GM19463 (cell line): ENCODE data around the gene ANO9.

Source experiments
- ATAC-seq: cut with Tn5 transposase; IDR thresholded peaks from one replicate; pipeline ENCODE4 v1.9.1; 2021; ENCODE audit warnings: mild to moderate bottlenecking, moderate library complexity; ENCODE audit not compliant: unreplicated experiment

Gene ANO9

DNA sequence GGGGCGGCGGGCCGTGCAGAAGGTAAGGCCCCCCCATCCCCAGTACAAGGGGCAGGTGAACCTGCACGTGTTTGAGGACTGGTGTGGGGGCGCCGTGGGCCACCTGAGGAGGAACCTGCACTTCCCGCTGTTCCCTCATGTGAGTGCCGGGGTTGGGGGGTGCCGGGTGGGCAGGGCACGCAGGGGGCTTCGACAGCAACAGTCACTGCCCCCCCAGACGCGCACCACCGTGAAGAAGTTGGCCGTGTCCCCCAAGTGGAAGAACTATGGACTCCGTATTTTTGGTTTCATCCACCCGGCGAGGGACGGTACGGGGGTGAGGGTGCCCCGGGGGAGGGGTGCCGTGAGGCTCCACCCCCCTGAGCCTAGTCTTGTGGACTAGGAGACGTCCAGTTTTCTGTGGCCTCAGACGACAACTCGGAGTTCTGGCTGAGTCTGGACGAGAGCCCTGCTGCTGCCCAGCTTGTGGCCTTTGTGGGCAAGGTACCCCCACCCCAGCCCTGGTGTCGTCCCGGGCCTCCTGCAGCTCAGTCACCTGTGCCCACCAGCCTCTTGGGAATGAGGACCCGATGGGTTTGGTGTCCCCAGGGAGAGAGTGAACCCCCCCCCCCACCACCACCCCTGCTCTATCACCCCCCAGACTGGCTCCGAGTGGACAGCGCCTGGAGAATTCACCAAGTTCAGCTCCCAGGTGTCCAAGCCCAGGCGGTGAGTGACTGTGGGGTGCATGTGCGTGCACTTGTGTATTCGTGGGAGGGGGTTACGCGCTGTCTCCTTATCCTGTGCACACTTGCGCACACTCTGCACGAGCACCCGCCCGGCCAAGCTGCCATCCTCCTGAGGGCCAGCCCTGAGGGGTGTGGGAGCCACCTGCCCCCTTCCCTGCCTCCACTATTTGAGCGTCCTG, 68.7 kb downstream of the ANO9 start:
- no peak for ATAC-seq

- no peak for ATAC-seq
Observed at GRCh38 chr11:371716-372590, 69.9 kb downstream of the ANO9 start.

DNA sequence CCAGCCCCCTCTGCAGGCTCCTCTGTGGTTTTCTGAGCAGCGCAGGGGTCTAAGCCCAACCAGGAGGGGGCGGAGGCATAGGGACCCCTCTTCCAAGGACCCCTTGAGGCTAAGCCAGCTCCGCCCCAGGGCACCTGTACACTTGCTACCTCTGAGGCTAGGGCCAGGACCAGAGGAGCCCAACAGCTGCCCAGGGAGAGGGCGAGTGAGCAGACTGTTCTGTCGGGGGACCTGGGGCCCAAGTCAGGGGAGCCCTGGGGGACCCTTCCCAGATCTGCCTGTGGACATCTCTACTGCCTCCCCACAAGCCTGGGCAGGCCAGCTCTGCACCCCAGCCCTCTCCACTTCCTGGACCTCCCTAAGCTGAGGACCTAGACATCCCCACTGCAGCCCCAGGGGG, 70.8 kb downstream of the ANO9 start:
- no peak for ATAC-seq

DNA sequence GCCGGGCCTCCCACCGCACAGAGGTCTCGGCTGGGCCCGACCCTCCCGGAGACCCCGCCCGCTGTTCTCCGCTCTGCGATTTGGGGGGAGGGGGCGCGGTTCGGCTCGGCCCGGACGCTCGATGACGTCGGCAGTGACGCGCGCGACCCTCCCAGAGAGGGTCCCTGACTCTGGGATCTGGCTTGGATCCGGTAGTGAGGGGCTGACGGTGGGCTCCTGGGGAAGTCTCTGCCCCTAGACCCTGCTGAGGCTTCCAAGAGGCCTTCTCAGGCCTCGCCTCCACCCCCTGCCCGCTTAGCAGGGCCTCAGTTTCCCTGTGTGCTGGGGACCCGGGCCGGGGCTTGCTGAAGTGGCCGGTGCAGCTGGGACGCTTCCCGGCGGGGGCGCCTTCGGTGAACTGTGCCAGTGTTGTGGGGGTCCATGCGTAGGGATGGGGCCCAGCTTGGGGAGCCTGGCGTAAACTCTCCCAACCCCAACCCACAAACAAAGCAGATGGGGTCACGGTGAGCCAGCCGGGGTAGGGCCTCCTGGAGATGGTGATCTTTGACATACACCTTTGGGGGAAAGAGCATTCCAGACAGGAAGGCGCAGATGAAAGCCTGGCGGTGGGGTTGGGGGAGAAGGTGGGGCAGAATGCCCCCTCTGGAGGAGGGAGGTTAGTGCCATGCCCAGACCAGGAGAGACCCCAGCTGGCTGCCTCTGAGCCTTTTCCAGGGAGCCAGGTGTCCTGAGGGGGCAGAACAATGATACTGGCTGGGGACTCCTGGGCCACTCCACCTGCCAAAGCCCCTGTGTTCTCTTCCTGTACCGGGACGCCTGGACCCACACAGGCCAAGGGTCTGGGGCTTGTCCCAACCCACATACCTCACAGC, 71.5 kb downstream of the ANO9 start:
- no peak for ATAC-seq

GRCh38 chr11:369336-370018, 72.3 kb downstream of the ANO9 start, which contains the start of gene B4GALNT4:
TSS of gene B4GALNT4 (plus strand) at chr11:369499. CDS start at chr11:369804, 305 bp downstream.
- ATAC-seq, result no peak

GRCh38 chr11:368414-369335, 73.1 kb downstream of the ANO9 start:
- no peak for ATAC-seq

DNA sequence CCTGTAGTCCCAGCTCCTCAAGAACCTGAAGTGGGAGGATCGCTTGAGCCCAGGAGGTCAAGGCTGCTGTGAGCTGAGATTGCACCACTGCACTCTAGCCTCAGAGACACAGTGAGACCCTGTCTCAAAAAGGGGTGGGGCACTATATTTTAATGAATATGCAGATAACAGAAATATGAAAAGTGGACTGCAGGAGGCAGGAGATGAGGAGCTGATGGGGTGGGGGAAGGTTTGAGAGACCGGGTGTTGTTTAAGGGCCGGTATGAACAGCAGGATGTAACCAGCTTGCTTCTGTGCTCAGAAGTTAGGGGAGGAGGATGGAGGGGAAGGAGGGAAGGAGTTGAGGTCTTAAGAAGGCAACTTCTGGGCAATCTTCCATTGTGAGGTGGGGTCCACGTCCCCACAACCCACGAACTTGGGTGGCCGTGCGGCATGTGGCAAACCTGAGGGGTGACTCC, 73.8 kb downstream of the ANO9 start:
- no peak for ATAC-seq
